CD4-positive, alpha-beta T cell treated with Interleukin-12 subunit alpha and Interleukin-12 subunit beta, for 1 hour (primary cell): ENCODE measurements around the gene PPP1R36.
"Not testable (repeated sequence)": the region's sequence is repeated elsewhere in the genome, so short reads cannot be mapped to it uniquely, and the experiment has no call there.

Experiments
- DNase-seq: peaks from one replicate; pipeline ENCODE4 v3.0.0-alpha.2; 2020

Gene PPP1R36

DNA sequence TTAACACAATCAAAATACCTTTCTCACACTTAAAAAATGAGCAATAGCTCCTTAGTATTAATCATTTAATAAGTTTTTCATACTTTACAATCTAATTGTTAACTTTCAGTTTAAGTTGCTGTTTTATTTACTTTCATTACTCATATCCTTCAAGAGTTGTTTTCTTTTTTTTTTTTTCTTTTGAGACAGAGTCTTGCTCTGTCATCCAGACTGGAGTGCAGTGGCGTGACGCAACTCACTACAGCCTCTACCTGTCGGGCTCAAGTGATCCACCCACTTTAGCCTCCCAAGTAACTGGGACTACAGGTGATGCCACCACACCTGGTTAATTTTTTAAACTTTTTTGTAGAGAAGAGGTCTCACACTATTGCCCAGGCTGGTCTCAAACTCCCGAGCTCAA, 29.1 kb upstream of the PPP1R36 start:
- DNase-seq = no peak

DNA sequence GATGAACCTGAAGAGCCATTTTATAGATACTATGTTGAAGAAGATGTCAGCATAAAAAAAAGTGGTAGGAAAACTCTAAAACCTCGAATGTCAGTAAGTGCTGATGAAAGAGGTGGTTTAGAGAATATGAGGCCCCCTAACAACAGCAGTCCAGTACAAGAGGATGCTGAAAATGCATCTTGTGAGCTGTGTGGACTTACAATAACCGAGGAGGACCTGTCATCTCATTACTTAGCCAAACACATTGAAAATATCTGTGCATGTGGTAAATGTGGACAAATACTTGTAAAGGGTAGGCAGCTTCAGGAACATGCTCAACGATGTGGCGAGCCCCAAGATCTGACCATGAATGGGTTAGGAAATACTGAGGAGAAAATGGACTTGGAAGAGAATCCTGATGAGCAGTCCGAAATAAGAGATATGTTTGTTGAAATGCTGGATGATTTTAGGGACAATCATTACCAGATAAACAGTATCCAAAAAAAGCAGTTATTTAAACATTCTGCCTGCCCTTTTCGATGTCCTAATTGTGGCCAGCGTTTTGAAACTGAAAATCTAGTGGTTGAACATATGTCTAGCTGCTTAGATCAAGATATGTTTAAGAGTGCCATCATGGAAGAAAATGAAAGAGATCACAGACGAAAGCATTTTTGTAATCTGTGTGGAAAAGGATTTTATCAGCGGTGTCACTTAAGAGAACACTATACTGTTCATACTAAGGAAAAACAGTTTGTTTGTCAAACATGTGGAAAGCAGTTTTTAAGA, 27.0 kb upstream of the PPP1R36 start:
- DNase-seq = no peak

DNA sequence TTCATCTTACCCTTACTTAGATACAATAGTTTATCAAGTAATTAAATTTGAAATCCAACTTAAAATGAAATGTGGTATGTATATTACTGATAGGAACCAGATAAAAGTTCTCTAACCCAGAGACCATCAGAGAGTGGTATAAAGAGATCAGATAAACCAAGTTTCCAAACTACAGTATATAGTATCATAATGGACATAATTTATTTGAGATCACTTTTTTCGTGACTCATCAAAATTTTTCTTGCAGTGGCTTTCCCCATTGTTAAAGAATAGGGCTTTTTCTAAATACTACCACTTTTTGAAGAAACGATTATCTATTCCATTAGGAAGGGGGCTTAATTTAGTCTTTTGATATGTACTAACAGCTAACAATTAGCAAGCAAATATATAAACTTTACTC, 24.4 kb upstream of the PPP1R36 start:
- no peak for DNase-seq

GRCh38 chr14:64531567-64531966, 18.2 kb upstream of the PPP1R36 start:
- DNase-seq = no peak

GRCh38 chr14:64536488-64537245, 13.1 kb upstream of the PPP1R36 start:
- no peak for DNase-seq

GRCh38 chr14:64540208-64541202, 9.3 kb upstream of the PPP1R36 start, which contains the start of gene HSPA2:
Gene HSPA2, plus strand, starts transcription at chr14:64540741. Its CDS starts 109 bp downstream, at chr14:64540850.
- DNase-seq = peak; percentile 96

DNA sequence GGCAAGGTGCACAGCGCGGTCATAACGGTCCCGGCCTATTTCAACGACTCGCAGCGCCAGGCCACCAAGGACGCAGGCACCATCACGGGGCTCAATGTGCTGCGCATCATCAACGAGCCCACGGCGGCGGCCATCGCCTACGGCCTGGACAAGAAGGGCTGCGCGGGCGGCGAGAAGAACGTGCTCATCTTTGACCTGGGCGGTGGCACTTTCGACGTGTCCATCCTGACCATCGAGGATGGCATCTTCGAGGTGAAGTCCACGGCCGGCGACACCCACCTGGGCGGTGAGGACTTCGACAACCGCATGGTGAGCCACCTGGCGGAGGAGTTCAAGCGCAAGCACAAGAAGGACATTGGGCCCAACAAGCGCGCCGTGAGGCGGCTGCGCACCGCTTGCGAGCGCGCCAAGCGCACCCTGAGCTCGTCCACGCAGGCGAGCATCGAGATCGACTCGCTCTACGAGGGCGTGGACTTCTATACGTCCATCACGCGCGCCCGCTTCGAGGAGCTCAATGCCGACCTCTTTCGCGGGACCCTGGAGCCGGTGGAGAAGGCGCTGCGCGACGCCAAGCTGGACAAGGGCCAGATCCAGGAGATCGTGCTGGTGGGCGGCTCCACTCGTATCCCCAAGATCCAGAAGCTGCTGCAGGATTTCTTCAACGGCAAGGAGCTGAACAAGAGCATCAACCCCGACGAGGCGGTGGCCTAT, 8.3 kb upstream of the PPP1R36 start:
- peak; percentile 17 for DNase-seq

DNA sequence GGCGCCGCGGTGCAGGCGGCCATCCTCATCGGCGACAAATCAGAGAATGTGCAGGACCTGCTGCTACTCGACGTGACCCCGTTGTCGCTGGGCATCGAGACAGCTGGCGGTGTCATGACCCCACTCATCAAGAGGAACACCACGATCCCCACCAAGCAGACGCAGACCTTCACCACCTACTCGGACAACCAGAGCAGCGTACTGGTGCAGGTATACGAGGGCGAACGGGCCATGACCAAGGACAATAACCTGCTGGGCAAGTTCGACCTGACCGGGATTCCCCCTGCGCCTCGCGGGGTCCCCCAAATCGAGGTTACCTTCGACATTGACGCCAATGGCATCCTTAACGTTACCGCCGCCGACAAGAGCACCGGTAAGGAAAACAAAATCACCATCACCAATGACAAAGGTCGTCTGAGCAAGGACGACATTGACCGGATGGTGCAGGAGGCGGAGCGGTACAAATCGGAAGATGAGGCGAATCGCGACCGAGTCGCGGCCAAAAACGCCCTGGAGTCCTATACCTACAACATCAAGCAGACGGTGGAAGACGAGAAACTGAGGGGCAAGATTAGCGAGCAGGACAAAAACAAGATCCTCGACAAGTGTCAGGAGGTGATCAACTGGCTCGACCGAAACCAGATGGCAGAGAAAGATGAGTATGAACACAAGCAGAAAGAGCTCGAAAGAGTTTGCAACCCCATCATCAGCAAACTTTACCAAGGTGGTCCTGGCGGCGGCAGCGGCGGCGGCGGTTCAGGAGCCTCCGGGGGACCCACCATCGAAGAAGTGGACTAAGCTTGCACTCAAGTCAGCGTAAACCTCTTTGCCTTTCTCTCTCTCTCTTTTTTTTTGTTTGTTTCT, 7.6 kb upstream of the PPP1R36 start:
- peak; percentile 7 for DNase-seq

- no peak for DNase-seq
These were observed 6.9 kb upstream of the PPP1R36 start for GRCh38 chr14:64542836-64543201.

GRCh38 chr14:64544607-64545312, 5.0 kb upstream of the PPP1R36 start:
- no peak for DNase-seq

DNA sequence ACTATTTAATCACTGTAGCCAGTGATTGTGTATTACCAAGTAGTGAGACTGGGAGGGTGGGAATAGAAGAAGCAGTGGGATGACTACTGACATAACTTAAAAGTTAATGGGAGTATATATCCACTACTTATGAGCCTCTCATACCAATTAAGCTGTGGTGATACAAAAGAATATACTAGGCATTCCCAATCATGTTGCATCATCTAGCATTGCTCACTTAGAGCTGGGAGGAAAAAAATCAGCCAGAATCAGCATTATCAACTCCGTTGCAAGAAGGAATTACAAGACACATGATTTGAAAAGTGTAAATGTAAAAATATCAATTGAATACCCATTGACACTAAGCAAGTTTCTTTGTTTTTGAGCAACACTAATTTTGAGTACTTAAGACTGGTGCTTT, 745 bp upstream of the PPP1R36 start:
- no peak for DNase-seq

- DNase-seq = no peak
These were observed 1.0 kb downstream of the PPP1R36 start for GRCh38 chr14:64550621-64551333.

GRCh38 chr14:64554556-64554955, 4.8 kb downstream of the PPP1R36 start:
- DNase-seq = no peak

DNA sequence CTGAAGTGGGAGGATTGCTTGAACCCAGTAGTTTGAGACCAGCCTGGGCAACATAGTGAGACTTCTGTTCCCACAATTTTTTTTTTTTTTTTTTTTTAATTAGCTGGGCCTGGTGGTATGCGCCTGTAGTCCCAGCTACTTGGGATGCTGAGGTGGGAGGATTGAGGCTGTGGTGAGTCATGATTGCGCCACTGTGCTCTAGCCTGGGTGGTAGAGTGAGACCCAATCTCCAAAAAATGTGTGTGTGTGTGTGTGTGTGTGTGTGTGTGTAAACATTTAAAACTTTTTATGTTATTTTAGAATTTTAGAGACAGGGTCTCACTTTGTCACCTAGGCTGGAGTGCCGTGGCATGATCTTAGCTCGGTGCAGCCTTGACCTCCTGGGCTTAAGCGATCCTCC, 6.8 kb downstream of the PPP1R36 start:
- DNase-seq = no peak

DNA sequence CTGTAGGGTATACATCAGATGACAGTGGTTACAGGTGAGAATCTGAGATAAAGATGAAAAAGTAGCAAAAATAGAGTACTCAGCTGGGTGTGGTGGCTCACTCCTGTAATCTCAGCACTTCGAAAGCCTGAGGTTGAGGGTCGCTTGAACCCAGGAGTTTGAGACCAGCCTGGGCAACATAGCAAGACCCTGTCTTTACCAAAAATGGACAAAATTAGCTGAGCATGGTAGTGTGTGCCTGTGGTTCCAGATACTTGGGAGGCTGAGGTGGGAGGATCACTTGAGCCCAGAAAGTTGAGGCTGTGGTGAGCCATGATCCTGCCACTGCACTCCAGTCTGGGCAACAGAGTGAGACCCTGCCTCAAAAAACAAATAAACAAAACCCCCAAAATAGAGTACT, 8.5 kb downstream of the PPP1R36 start:
- not testable (repeated sequence) for DNase-seq

GRCh38 chr14:64561631-64562030, 11.9 kb downstream of the PPP1R36 start:
- no peak for DNase-seq

DNA sequence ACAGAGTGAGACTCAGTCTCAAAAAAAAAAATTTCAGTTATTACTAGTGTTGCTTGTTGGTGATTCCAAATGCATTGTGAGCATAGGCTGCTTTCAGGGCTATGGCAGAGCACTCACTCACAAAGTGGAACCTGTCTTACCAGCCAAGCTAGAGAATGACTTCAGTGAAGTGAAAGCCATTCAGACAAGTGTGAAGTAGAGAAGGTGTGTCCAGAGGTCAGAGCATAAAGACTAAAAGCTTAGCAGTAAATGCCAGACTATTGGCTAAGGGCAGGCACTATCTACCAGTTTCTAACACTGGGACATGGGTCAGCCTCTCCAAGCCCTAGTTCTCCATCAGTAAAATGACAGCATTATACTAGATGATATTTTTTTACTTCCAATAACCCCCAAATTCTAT, 12.7 kb downstream of the PPP1R36 start:
- no peak for DNase-seq

DNA sequence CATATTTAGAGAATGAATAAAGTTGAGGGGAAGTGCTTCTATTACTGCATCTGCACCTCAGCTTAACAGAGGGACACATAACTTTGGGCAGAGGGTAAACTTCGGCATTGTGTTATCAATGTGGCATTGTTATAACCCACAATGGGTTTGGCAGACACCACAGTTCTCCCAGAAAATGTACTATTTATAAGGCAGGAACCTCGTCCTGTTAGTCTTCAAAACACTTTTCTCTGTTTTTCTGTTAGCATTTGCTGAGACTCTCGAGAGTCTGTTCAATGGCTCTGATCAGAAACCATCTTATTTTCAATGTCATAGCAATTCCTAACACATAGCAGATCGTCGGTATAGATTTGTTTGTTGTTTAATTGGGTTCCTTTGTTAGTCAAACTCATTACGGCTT, 13.9 kb downstream of the PPP1R36 start:
- no peak for DNase-seq

- no peak for DNase-seq
These were observed 16.9 kb downstream of the PPP1R36 start for GRCh38 chr14:64566651-64567122.

- no peak for DNase-seq
These were observed 19.4 kb downstream of the PPP1R36 start for GRCh38 chr14:64569138-64569631.
